NT2/D1 (cell line): ENCODE data around the gene HMG20B.

Source experiments
- SUZ12 ChIP-seq: IDR thresholded peaks from 2 replicates; pipeline ENCODE4 v1.6.1; 2011; ENCODE audit not compliant: insufficient read length, insufficient read depth; ENCODE audit errors: extremely low read depth
- YY1 ChIP-seq: IDR thresholded peaks from 2 replicates; pipeline ENCODE4 v1.6.1; 2011; ENCODE audit not compliant: insufficient read length, insufficient read depth
- ZNF274 ChIP-seq: IDR thresholded peaks from 2 replicates; pipeline ENCODE4 v1.6.1; 2011; ENCODE audit warnings: mild to moderate bottlenecking, low read depth, low read length

- no peak for TF ChIP-seq YY1
- no peak for TF ChIP-seq ZNF274
- no peak for TF ChIP-seq SUZ12
These were observed 39.6 kb downstream of the HMG20B start for GRCh38 chr19:3612330-3612729.
